NB4 (cell line): ENCODE data around the gene AMIGO2.

Source experiments
- DNase-seq: peaks from one replicate; pipeline ENCODE4 v3.0.0; 2010; ENCODE audit warnings: low read depth
- H3K4me3 ChIP-seq: one replicate; pipeline ENCODE4 v1.5.1; 2011; ENCODE audit warnings: mild to moderate bottlenecking, low read depth, low read length, moderate library complexity
- CTCF ChIP-seq: IDR thresholded peaks from one replicate; pipeline ENCODE4 v1.5.1; 2012; ENCODE audit warnings: low read depth, low read length
- MYC ChIP-seq: IDR thresholded peaks from 2 replicates; pipeline ENCODE4 v1.6.1; 2011; ENCODE audit warnings: low read depth, low read length
- POLR2A ChIP-seq: IDR thresholded peaks from 2 replicates; pipeline ENCODE4 v1.6.1; 2011; ENCODE audit warnings: mild to moderate bottlenecking; ENCODE audit not compliant: insufficient read length; ENCODE audit errors: extremely low read depth
- TF ChIP-seq, protein P1 (sequence below): IDR thresholded peaks from 2 replicates; pipeline ENCODE4 v1.6.1; 2011; ENCODE audit warnings: low read depth, low read length

AMIGO2 gene

GRCh38 chr12:47028186-47028585 is 51.6 kb downstream of the AMIGO2 start:
- no peak for DNase-seq
- no peak for TF ChIP-seq CTCF
- TF ChIP-seq POLR2A: no peak
- TF ChIP-seq, protein P1, sequence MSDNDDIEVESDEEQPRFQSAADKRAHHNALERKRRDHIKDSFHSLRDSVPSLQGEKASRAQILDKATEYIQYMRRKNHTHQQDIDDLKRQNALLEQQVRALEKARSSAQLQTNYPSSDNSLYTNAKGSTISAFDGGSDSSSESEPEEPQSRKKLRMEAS: no peak
- TF ChIP-seq MYC: no peak

More at GRCh38 chr12:47028186-47028585, 51.6 kb downstream of the AMIGO2 start:
- H3K4me3 ChIP-seq: no peak overlapping the region
